SK-N-SH (cell line): Measurements from ENCODE around the gene MALAT1.

Source experiments
- CTCF ChIP-seq: fragments of 200-600 bp; sonication (generic); IDR thresholded peaks from 2 replicates; pipeline ENCODE4 v1.6.1; 2017; ENCODE audit warnings: antibody characterized with exemption, mild to moderate bottlenecking, moderate library complexity
- ELF1 ChIP-seq: IDR thresholded peaks from 2 replicates; pipeline ENCODE4 v1.4.0; 2012
- EP300 ChIP-seq, 2 experiments: IDR thresholded peaks; 2 replicates each; pipeline versions ENCODE4 v1.4.0 to v1.6.1; 2012; ENCODE audit warnings: borderline replicate concordance in 1 of 2, low read depth in 1 of 2, low read length in 1 of 2
- MAX ChIP-seq: IDR thresholded peaks from 2 replicates; pipeline ENCODE4 v1.4.0; 2012; ENCODE audit warnings: low read depth
- MXI1 ChIP-seq: IDR thresholded peaks from 2 replicates; pipeline ENCODE4 v1.6.1; 2012; ENCODE audit warnings: mild to moderate bottlenecking, low read depth, low read length, improper control_type of control experiment
- PBX3 ChIP-seq: IDR thresholded peaks from 2 replicates; pipeline ENCODE4; 2012
- POLR2AphosphoS5 ChIP-seq: IDR thresholded peaks from 2 replicates; pipeline ENCODE4 v1.6.1; 2012; ENCODE audit warnings: low read depth, low read length
- SMC3 ChIP-seq: IDR thresholded peaks from 2 replicates; pipeline ENCODE4 v1.6.1; 2012; ENCODE audit warnings: low read depth, low read length, improper control_type of control experiment
- USF2 ChIP-seq: fragments of 150-350 bp; IDR thresholded peaks from 2 replicates; pipeline ENCODE4 v1.6.1; 2017; ENCODE audit warnings: antibody characterized with exemption, low read length, low read depth, borderline replicate concordance
- YY1 ChIP-seq: IDR thresholded peaks from 2 replicates; pipeline ENCODE4 v1.4.0; 2012; ENCODE audit warnings: low read depth, mild to moderate bottlenecking

GRCh38 chr11:65479184-65480145, 19.4 kb upstream of the MALAT1 start:
- no peak for TF ChIP-seq MAX
- TF ChIP-seq CTCF: peak; percentile 60
- TF ChIP-seq USF2: no peak
- TF ChIP-seq YY1: no peak
- TF ChIP-seq ELF1: no peak
- no peak for TF ChIP-seq POLR2AphosphoS5
- TF ChIP-seq SMC3: peak; percentile 53
- TF ChIP-seq EP300 (IDR thresholded peaks at IDR 0.05; ENCODE audit: borderline replicate concordance in 1 of 2, low read depth in 1 of 2, low read length in 1 of 2): no peak
- peak; percentile 57; the same call in 1 of the 2 replicates for TF ChIP-seq MXI1
- TF ChIP-seq PBX3: no peak
